ENCODE data around the gene SEC22C.

DNA sequence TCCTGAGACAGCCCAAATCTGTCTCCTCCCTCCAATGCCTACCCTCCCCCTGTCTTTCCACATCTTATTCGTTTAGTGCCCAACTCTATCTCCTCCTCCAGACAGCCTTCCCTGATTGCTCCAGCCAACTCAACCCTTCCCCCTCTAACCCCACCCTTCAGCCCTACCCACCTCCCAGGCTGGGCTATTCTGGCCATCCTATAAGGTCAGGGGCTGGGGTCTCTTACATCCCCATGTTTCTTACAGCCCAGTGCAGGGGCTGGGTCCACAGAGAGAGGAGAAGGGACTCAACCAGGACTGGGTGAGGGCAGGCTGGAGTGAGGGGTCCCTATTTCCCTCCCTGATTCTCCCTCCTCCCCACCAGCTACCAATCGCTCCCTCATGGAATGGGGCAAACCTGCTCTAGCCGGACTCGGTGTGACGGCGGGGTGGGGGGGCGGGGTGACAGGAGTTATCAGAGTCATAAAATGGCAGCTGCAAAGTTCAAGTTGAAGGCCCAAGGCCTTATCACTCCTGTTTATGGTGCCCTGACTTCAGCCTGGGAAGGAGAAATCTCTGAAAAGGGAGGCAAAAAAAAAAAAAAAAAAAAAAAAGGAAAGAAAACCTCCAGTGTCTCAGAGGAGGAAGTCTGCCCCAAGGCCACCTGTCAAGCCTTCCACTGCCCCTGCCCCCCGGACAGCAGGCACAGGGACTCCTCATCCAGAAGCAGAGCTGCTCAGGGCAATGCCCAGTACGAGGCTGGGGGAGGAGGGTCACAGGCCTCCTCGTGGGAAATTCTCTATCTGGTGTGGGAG lies 77.2 kb downstream of the SEC22C start:
- TF ChIP-seq, protein P1, sequence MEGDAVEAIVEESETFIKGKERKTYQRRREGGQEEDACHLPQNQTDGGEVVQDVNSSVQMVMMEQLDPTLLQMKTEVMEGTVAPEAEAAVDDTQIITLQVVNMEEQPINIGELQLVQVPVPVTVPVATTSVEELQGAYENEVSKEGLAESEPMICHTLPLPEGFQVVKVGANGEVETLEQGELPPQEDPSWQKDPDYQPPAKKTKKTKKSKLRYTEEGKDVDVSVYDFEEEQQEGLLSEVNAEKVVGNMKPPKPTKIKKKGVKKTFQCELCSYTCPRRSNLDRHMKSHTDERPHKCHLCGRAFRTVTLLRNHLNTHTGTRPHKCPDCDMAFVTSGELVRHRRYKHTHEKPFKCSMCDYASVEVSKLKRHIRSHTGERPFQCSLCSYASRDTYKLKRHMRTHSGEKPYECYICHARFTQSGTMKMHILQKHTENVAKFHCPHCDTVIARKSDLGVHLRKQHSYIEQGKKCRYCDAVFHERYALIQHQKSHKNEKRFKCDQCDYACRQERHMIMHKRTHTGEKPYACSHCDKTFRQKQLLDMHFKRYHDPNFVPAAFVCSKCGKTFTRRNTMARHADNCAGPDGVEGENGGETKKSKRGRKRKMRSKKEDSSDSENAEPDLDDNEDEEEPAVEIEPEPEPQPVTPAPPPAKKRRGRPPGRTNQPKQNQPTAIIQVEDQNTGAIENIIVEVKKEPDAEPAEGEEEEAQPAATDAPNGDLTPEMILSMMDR (conservative IDR thresholded peaks at IDR 0.05 in 1 of 2, IDR thresholded peaks at IDR 0.05 in 1 of 2; ENCODE audit: extremely low read depth in 1 of 2, insufficient read depth in 1 of 2, low read depth in 1 of 2, low read length in 2 of 2): no peak
- no peak for TF ChIP-seq EZH2 (IDR thresholded peaks at IDR 0.05; ENCODE audit: borderline replicate concordance, low read length)
